GM23338 (cell line): ENCODE measurements around the gene ZNF248. TPM values are rescaled to one million over a fixed set of nuclear protein-coding genes. Genes with fewer than 3 reads are reported as not detected.

Experiments
- ATAC-seq: fragments of 200-7000 bp; cut with Tn5 transposase; 3 replicates; pipeline ENCODE4 v1.9.1; 2020
- DNase-seq: peaks from one replicate; pipeline ENCODE4 v3.0.0-alpha.2; 2015; ENCODE audit warnings: low spot score
- H2AFZ ChIP-seq: fragments of 200-600 bp; sonication (generic); 2 replicates; pipeline ENCODE4 v1.8.0; 2016; ENCODE audit warnings: antibody characterized with exemption, mild to moderate bottlenecking, moderate library complexity
- H3F3A ChIP-seq: fragments of 200-600 bp; sonication (generic); replicated peaks from 2 replicates; pipeline ENCODE4 v1.8.0; 2017; ENCODE audit warnings: antibody characterized with exemption, mixed run types, low read depth
- H3K27ac ChIP-seq: fragments of 200-600 bp; sonication (generic); 2 replicates; pipeline ENCODE4 v1.6.1; 2016; ENCODE audit warnings: low read depth
- H3K27me3 ChIP-seq: fragments of 200-600 bp; sonication (generic); 2 replicates; pipeline ENCODE4 v1.8.0; 2016; ENCODE audit warnings: mild to moderate bottlenecking, mixed run types, moderate library complexity; ENCODE audit not compliant: insufficient read depth
- H3K36me3 ChIP-seq: fragments of 200-600 bp; sonication (generic); 2 replicates; pipeline ENCODE4 v1.8.0; 2016; ENCODE audit warnings: mild to moderate bottlenecking; ENCODE audit not compliant: insufficient read depth
- H3K4me1 ChIP-seq: fragments of 200-600 bp; sonication (generic); 2 replicates; pipeline ENCODE4 v1.8.0; 2016; ENCODE audit warnings: mild to moderate bottlenecking, moderate library complexity; ENCODE audit not compliant: insufficient read depth
- H3K4me2 ChIP-seq: fragments of 200-600 bp; sonication (generic); 2 replicates; pipeline ENCODE4 v1.7.1; 2017; ENCODE audit warnings: mixed run types
- H3K4me3 ChIP-seq: fragments of 200-600 bp; sonication (generic); 2 replicates; pipeline ENCODE4 v1.6.1; 2016; ENCODE audit warnings: mixed run types
- H3K79me2 ChIP-seq: fragments of 200-600 bp; sonication (generic); replicated peaks from 2 replicates; pipeline ENCODE4 v1.8.0; 2017; ENCODE audit warnings: mild to moderate bottlenecking; ENCODE audit not compliant: insufficient read depth
- H3K9me2 ChIP-seq: fragments of 200-600 bp; sonication (generic); 2 replicates; pipeline ENCODE4 v1.8.0; 2017; ENCODE audit not compliant: insufficient read depth
- H4K20me1 ChIP-seq: fragments of 200-600 bp; sonication (generic); replicated peaks from 2 replicates; pipeline ENCODE4 v1.8.0; 2017; ENCODE audit warnings: mild to moderate bottlenecking; ENCODE audit not compliant: insufficient read depth
- H3K27ac Mint-ChIP-seq: 2 replicates; pipeline ENCODE4 v1.8.0; 2020; ENCODE audit warnings: inconsistent platforms, mild to moderate bottlenecking, moderate library complexity, mixed read lengths
- H3K27me3 Mint-ChIP-seq: 3 replicates; pipeline ENCODE4 v1.8.0; 2022; ENCODE audit warnings: low read depth, mild to moderate bottlenecking, moderate library complexity, mixed read lengths, inconsistent platforms; ENCODE audit not compliant: insufficient read depth, poor library complexity
- H3K36me3 Mint-ChIP-seq: 3 replicates; pipeline ENCODE4 v1.8.0; 2021; ENCODE audit warnings: low read depth, mild to moderate bottlenecking, inconsistent platforms, moderate library complexity, mixed read lengths
- H3K4me1 Mint-ChIP-seq: 3 replicates; pipeline ENCODE4 v1.8.0; 2020; ENCODE audit warnings: mild to moderate bottlenecking, inconsistent platforms, mixed read lengths
- H3K4me3 Mint-ChIP-seq: 3 replicates; pipeline ENCODE4 v1.8.0; 2021; ENCODE audit warnings: moderate library complexity, mild to moderate bottlenecking, inconsistent platforms, mixed read lengths
- H3K9me3 Mint-ChIP-seq: 3 replicates; pipeline ENCODE4 v1.8.0; 2020; ENCODE audit warnings: moderate library complexity, mild to moderate bottlenecking, inconsistent platforms, mixed read lengths
- CREB1 ChIP-seq: fragments of 250-450 bp; sonication (Bioruptor Pico); IDR thresholded peaks from 2 replicates; pipeline ENCODE4 v1.5.0; 2020; ENCODE audit warnings: low read depth, mild to moderate bottlenecking, moderate library complexity
- EZH2 ChIP-seq: fragments of 200-600 bp; sonication (generic); IDR thresholded peaks from one replicate; pipeline ENCODE4 v1.8.0; 2017; ENCODE audit warnings: antibody characterized with exemption, mild to moderate bottlenecking, low read depth; ENCODE audit not compliant: unreplicated experiment
- EZH2phosphoT487 ChIP-seq: fragments of 200-600 bp; sonication (generic); IDR thresholded peaks from one replicate; pipeline ENCODE4 v1.8.1; 2018; ENCODE audit warnings: antibody characterized with exemption; ENCODE audit not compliant: unreplicated experiment
- JUNB ChIP-seq: IDR thresholded peaks from one replicate; pipeline ENCODE4 v1.6.1; 2016; ENCODE audit warnings: antibody characterized with exemption; ENCODE audit not compliant: unreplicated experiment
- NANOG ChIP-seq: IDR thresholded peaks from 2 replicates; pipeline ENCODE4 v1.6.1; 2016; ENCODE audit warnings: antibody characterized with exemption, borderline replicate concordance
- STAT1 ChIP-seq: IDR thresholded peaks from one replicate; pipeline ENCODE4 v1.6.1; 2016; ENCODE audit warnings: antibody characterized with exemption; ENCODE audit not compliant: unreplicated experiment
- ZNF114 ChIP-seq: fragments of 250-450 bp; sonication (Bioruptor Pico); IDR thresholded peaks from 2 replicates; pipeline ENCODE4 v1.5.0; 2020; ENCODE audit warnings: mild to moderate bottlenecking, moderate library complexity
- ZNF331 ChIP-seq: fragments of 250-450 bp; sonication (Bioruptor Pico); IDR thresholded peaks from 2 replicates; pipeline ENCODE4 v1.5.0; 2020; ENCODE audit warnings: low read depth, mild to moderate bottlenecking, moderate library complexity
- polyA plus RNA-seq: library from polyadenylated mRNA; unstranded; fragments of >200 nt; fragmentation: Nextera tagmentation; extraction: Ambion mirVana; gene quantifications from 2 replicates; pipeline ENCODE4 v1.2.1, GENCODE V29; 2016
- total RNA-seq: library from RNA; depleted of rRNA; stranded (reverse); fragments of >200 nt; shearing (Covaris generic); gene quantifications from 2 replicates; pipeline ENCODE4 v1.2.3, GENCODE V29; 2014
- TF ChIP-seq, protein P1 (sequence below): IDR thresholded peaks from 2 replicates; pipeline ENCODE4 v1.6.1; 2016; ENCODE audit warnings: antibody characterized with exemption
- TF ChIP-seq, protein P2 (sequence below): IDR thresholded peaks from one replicate; pipeline ENCODE4 v1.6.1; 2018; ENCODE audit warnings: antibody characterized with exemption; ENCODE audit not compliant: unreplicated experiment
- TF ChIP-seq, protein P3 (sequence below): fragments of 250-450 bp; sonication (Bioruptor Pico); IDR thresholded peaks from 2 replicates; pipeline ENCODE4 v1.5.0; 2020; ENCODE audit warnings: mild to moderate bottlenecking, moderate library complexity

The ZNF248 gene
- total and polyA plus RNA-seq, 2 experiments from 2014 or later, result 2.7 to 5.3 TPM

DNA sequence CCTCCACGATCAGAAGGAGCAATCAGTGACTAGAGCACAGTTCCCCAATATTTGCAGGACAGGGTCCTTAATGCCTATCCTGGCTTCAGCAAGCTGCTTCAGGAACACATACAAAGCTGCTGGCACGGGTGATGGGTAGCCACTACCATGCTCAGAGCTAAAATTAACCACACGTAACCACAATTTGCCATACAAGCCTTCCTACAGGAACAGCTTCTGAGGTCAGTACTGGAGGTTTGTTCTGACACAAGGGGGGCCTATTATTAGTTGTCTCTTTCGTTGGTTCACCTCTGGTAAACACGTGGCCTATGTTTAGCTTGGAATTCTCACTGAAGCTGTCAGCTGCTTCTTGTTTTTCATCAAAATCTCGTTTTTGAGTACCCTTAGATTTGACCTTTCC, 41.1 kb downstream of the ZNF248 start:
- no peaks in the 10 kb centered on the region for H4K20me1 ChIP-seq
- DNase-seq (no peak), ATAC-seq (no peak)
- no peaks in the 10 kb centered on the region for H3K27me3 ChIP-seq
- H2AFZ ChIP-seq, result no peak overlapping the region
- no peaks in the 10 kb centered on the region for H3F3A ChIP-seq
- Mint-ChIP-seq H3K27me3 (peaks cover 7% of the 10 kb centered on the region), H3K4me3 (no peak overlapping the region), H3K36me3 (peaks cover 53% of the 10 kb centered on the region), H3K27ac (no peak overlapping the region), H3K4me1 (no peaks in the 10 kb centered on the region), H3K9me3 (peaks cover 98% of the 10 kb centered on the region)
- no peak overlapping the region for H3K27ac ChIP-seq
- H3K4me3 ChIP-seq, result no peak overlapping the region
- no peak overlapping the region for H3K4me2 ChIP-seq
- no peaks in the 10 kb centered on the region for H3K4me1 ChIP-seq
- no peaks in the 10 kb centered on the region for H3K36me3 ChIP-seq
- TF ChIP-seq, protein P1, sequence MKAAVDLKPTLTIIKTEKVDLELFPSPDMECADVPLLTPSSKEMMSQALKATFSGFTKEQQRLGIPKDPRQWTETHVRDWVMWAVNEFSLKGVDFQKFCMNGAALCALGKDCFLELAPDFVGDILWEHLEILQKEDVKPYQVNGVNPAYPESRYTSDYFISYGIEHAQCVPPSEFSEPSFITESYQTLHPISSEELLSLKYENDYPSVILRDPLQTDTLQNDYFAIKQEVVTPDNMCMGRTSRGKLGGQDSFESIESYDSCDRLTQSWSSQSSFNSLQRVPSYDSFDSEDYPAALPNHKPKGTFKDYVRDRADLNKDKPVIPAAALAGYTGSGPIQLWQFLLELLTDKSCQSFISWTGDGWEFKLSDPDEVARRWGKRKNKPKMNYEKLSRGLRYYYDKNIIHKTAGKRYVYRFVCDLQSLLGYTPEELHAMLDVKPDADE, result no peak
- TF ChIP-seq JUNB (no peak), EZH2 (no peak), CREB1 (CRISPR knock-in tag) (no peak), ZNF114 (no peak), NANOG (no peak), STAT1 (no peak), EZH2phosphoT487 (no peak), ZNF331 (CRISPR knock-in tag) (no peak)
- TF ChIP-seq, protein P2, sequence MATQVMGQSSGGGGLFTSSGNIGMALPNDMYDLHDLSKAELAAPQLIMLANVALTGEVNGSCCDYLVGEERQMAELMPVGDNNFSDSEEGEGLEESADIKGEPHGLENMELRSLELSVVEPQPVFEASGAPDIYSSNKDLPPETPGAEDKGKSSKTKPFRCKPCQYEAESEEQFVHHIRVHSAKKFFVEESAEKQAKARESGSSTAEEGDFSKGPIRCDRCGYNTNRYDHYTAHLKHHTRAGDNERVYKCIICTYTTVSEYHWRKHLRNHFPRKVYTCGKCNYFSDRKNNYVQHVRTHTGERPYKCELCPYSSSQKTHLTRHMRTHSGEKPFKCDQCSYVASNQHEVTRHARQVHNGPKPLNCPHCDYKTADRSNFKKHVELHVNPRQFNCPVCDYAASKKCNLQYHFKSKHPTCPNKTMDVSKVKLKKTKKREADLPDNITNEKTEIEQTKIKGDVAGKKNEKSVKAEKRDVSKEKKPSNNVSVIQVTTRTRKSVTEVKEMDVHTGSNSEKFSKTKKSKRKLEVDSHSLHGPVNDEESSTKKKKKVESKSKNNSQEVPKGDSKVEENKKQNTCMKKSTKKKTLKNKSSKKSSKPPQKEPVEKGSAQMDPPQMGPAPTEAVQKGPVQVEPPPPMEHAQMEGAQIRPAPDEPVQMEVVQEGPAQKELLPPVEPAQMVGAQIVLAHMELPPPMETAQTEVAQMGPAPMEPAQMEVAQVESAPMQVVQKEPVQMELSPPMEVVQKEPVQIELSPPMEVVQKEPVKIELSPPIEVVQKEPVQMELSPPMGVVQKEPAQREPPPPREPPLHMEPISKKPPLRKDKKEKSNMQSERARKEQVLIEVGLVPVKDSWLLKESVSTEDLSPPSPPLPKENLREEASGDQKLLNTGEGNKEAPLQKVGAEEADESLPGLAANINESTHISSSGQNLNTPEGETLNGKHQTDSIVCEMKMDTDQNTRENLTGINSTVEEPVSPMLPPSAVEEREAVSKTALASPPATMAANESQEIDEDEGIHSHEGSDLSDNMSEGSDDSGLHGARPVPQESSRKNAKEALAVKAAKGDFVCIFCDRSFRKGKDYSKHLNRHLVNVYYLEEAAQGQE, result no peak
- TF ChIP-seq, protein P3, sequence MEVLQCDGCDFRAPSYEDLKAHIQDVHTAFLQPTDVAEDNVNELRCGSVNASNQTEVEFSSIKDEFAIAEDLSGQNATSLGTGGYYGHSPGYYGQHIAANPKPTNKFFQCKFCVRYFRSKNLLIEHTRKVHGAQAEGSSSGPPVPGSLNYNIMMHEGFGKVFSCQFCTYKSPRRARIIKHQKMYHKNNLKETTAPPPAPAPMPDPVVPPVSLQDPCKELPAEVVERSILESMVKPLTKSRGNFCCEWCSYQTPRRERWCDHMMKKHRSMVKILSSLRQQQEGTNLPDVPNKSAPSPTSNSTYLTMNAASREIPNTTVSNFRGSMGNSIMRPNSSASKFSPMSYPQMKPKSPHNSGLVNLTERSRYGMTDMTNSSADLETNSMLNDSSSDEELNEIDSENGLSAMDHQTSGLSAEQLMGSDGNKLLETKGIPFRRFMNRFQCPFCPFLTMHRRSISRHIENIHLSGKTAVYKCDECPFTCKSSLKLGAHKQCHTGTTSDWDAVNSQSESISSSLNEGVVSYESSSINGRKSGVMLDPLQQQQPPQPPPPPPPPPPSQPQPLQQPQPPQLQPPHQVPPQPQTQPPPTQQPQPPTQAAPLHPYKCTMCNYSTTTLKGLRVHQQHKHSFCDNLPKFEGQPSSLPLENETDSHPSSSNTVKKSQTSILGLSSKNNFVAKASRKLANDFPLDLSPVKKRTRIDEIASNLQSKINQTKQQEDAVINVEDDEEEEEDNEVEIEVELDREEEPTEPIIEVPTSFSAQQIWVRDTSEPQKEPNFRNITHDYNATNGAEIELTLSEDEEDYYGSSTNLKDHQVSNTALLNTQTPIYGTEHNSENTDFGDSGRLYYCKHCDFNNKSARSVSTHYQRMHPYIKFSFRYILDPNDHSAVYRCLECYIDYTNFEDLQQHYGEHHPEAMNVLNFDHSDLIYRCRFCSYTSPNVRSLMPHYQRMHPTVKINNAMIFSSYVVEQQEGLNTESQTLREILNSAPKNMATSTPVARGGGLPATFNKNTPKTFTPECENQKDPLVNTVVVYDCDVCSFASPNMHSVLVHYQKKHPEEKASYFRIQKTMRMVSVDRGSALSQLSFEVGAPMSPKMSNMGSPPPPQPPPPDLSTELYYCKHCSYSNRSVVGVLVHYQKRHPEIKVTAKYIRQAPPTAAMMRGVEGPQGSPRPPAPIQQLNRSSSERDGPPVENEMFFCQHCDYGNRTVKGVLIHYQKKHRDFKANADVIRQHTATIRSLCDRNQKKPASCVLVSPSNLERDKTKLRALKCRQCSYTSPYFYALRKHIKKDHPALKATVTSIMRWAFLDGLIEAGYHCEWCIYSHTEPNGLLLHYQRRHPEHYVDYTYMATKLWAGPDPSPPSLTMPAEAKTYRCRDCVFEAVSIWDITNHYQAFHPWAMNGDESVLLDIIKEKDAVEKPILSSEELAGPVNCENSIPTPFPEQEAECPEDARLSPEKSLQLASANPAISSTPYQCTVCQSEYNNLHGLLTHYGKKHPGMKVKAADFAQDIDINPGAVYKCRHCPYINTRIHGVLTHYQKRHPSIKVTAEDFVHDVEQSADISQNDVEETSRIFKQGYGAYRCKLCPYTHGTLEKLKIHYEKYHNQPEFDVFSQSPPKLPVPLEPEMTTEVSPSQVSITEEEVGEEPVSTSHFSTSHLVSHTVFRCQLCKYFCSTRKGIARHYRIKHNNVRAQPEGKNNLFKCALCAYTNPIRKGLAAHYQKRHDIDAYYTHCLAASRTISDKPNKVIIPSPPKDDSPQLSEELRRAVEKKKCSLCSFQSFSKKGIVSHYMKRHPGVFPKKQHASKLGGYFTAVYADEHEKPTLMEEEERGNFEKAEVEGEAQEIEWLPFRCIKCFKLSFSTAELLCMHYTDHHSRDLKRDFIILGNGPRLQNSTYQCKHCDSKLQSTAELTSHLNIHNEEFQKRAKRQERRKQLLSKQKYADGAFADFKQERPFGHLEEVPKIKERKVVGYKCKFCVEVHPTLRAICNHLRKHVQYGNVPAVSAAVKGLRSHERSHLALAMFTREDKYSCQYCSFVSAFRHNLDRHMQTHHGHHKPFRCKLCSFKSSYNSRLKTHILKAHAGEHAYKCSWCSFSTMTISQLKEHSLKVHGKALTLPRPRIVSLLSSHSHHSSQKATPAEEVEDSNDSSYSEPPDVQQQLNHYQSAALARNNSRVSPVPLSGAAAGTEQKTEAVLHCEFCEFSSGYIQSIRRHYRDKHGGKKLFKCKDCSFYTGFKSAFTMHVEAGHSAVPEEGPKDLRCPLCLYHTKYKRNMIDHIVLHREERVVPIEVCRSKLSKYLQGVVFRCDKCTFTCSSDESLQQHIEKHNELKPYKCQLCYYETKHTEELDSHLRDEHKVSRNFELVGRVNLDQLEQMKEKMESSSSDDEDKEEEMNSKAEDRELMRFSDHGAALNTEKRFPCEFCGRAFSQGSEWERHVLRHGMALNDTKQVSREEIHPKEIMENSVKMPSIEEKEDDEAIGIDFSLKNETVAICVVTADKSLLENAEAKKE (CRISPR knock-in tag), result no peak
- no peaks in the 10 kb centered on the region for H3K9me2 ChIP-seq
- H3K79me2 ChIP-seq, result no peaks in the 10 kb centered on the region
